Dermis blood vessel endothelial cell (primary cell): ENCODE data around the gene GRIK1. TPM values are rescaled to one million over a fixed set of nuclear protein-coding genes. Genes with fewer than 3 reads are reported as not detected.
"Not testable (repeated sequence)": the region's sequence is repeated elsewhere in the genome, so short reads cannot be mapped to it uniquely, and the experiment has no call there.

Experiments used
- DNase-seq: peaks from one replicate; pipeline ENCODE4 v3.0.0; 2010
- total RNA-seq: library from RNA; depleted of rRNA; stranded (reverse); fragments of >200 nt; gene quantifications from 2 replicates; pipeline ENCODE4 v1.2.3, GENCODE V29; 2014

GRIK1 gene
- total RNA-seq, 1 donor from 2014 or later = 0.34 TPM

GRCh38 chr21:29639366-29640079 lies 300.3 kb downstream of the GRIK1 start:
- DNase-seq = no peak

- DNase-seq = no peak
These were observed 301.0 kb downstream of the GRIK1 start for GRCh38 chr21:29638761-29639327.

- DNase-seq = no peak
These were observed 301.7 kb downstream of the GRIK1 start for GRCh38 chr21:29638138-29638537.

GRCh38 chr21:29637553-29637952 lies 302.2 kb downstream of the GRIK1 start:
- DNase-seq = no peak

GRCh38 chr21:29637134-29637533 lies 302.7 kb downstream of the GRIK1 start:
- no peak for DNase-seq

- DNase-seq = no peak
These were observed 305.4 kb downstream of the GRIK1 start for GRCh38 chr21:29634418-29634817.

- DNase-seq = no peak
These were observed 306.0 kb downstream of the GRIK1 start for GRCh38 chr21:29633756-29634155.

GRCh38 chr21:29630441-29630840 lies 309.4 kb downstream of the GRIK1 start:
- DNase-seq = no peak

- DNase-seq = no peak
These were observed 311.9 kb downstream of the GRIK1 start for GRCh38 chr21:29627905-29628304.

GRCh38 chr21:29626801-29627470 lies 312.9 kb downstream of the GRIK1 start:
- no peak for DNase-seq

- DNase-seq = no peak
These were observed 313.8 kb downstream of the GRIK1 start for GRCh38 chr21:29625990-29626389.

- DNase-seq = no peak
These were observed 315.0 kb downstream of the GRIK1 start for GRCh38 chr21:29624776-29625175.

- no peak for DNase-seq
These were observed 318.3 kb downstream of the GRIK1 start for GRCh38 chr21:29621525-29621924.

GRCh38 chr21:29616209-29616751 lies 323.5 kb downstream of the GRIK1 start:
- DNase-seq = no peak

GRCh38 chr21:29613877-29614276 lies 325.9 kb downstream of the GRIK1 start:
- DNase-seq = no peak

- no peak for DNase-seq
These were observed 326.8 kb downstream of the GRIK1 start for GRCh38 chr21:29613021-29613420.

- no peak for DNase-seq
These were observed 328.9 kb downstream of the GRIK1 start for GRCh38 chr21:29610779-29611360.

GRCh38 chr21:29606613-29607012 lies 333.2 kb downstream of the GRIK1 start:
- no peak for DNase-seq

GRCh38 chr21:29605219-29605618 lies 334.6 kb downstream of the GRIK1 start:
- not testable (repeated sequence) for DNase-seq

- no peak for DNase-seq
These were observed 335.7 kb downstream of the GRIK1 start for GRCh38 chr21:29604076-29604475.

GRCh38 chr21:29601047-29601446 lies 338.7 kb downstream of the GRIK1 start:
- DNase-seq = no peak

GRCh38 chr21:29586696-29587095 lies 353.1 kb downstream of the GRIK1 start:
- no peak for DNase-seq

- DNase-seq = no peak
These were observed 354.3 kb downstream of the GRIK1 start for GRCh38 chr21:29585462-29585861.
